Calu3 (cell line): ENCODE results near the gene DNAH14. TPM values are rescaled to one million over a fixed set of nuclear protein-coding genes. Genes with fewer than 3 reads are reported as not detected.

Source experiments
- BruUV-seq: library from RNA; stranded (reverse); fragments of 400-500 nt; replicated peaks from 2 replicates; lab custom pipeline; 2021; lab: Mats Ljungman, UMichigan
- CTCF ChIA-PET: fragments of 300-600 bp; sonication (Branson Sonifier 250); formaldehyde crosslinking; loops from one replicate; lab custom pipeline; 2022; ENCODE audit warnings: antibody characterized with exemption; lab: Charles Lee
- DNase-seq: peaks from one replicate; pipeline ENCODE4 v3.0.0; 2022
- H3K27ac Mint-ChIP-seq: one replicate; pipeline ENCODE4 v1.8.0; 2022; ENCODE audit warnings: mixed read lengths; ENCODE audit not compliant: unreplicated experiment
- H3K27me3 Mint-ChIP-seq: one replicate; pipeline ENCODE4 v1.8.0; 2022; ENCODE audit warnings: mixed read lengths; ENCODE audit not compliant: unreplicated experiment
- H3K36me3 Mint-ChIP-seq: one replicate; pipeline ENCODE4 v1.8.0; 2022; ENCODE audit warnings: mild to moderate bottlenecking, moderate library complexity, mixed read lengths; ENCODE audit not compliant: insufficient read depth, unreplicated experiment
- H3K4me1 Mint-ChIP-seq: one replicate; pipeline ENCODE4 v1.8.0; 2022; ENCODE audit warnings: mild to moderate bottlenecking, low read depth, mixed read lengths; ENCODE audit not compliant: unreplicated experiment
- H3K4me3 Mint-ChIP-seq: one replicate; pipeline ENCODE4 v1.8.0; 2022; ENCODE audit warnings: mild to moderate bottlenecking, low read depth, moderate library complexity, mixed read lengths; ENCODE audit not compliant: unreplicated experiment
- H3K9me3 Mint-ChIP-seq: one replicate; pipeline ENCODE4 v1.8.0; 2022; ENCODE audit warnings: low read depth, mixed read lengths; ENCODE audit not compliant: unreplicated experiment
- intact Hi-C: fragments of 100-400 bp; cut with micrococcal nuclease; formaldehyde crosslinking; loops from one replicate; pipeline ENCODE4 v1.10.0; 2022; ENCODE audit not compliant: unreplicated experiment
- total RNA-seq: library from RNA; stranded (reverse); gene quantifications from 2 replicates; pipeline ENCODE4 v1.2.3, GENCODE V29; 2022
- TF ChIP-seq, protein P1 (sequence below): fragments of 200-600 bp; IDR thresholded peaks from one replicate; pipeline ENCODE4 v1.8.0; 2022; ENCODE audit warnings: antibody characterized with exemption; ENCODE audit not compliant: unreplicated experiment

Gene DNAH14
- total RNA-seq, 1 experiment from 2014 or later = 66.8 TPM

- Mint-ChIP-seq H3K36me3 (no peaks in the 10 kb centered on the region), H3K4me1 (no peaks in the 10 kb centered on the region), H3K27me3 (no peaks in the 10 kb centered on the region), H3K9me3 (no peaks in the 10 kb centered on the region), H3K27ac (no peak overlapping the region), H3K4me3 (no peak overlapping the region)
- intact Hi-C loops = no loop called here
- no peak for DNase-seq
- BruUV-seq = no TSS peak
- TF ChIP-seq, protein P1, sequence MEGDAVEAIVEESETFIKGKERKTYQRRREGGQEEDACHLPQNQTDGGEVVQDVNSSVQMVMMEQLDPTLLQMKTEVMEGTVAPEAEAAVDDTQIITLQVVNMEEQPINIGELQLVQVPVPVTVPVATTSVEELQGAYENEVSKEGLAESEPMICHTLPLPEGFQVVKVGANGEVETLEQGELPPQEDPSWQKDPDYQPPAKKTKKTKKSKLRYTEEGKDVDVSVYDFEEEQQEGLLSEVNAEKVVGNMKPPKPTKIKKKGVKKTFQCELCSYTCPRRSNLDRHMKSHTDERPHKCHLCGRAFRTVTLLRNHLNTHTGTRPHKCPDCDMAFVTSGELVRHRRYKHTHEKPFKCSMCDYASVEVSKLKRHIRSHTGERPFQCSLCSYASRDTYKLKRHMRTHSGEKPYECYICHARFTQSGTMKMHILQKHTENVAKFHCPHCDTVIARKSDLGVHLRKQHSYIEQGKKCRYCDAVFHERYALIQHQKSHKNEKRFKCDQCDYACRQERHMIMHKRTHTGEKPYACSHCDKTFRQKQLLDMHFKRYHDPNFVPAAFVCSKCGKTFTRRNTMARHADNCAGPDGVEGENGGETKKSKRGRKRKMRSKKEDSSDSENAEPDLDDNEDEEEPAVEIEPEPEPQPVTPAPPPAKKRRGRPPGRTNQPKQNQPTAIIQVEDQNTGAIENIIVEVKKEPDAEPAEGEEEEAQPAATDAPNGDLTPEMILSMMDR = no peak
- CTCF ChIA-PET = no interaction called here
These were observed 417.7 kb downstream of the DNAH14 start for GRCh38 chr1:225347123-225347683.

DNA sequence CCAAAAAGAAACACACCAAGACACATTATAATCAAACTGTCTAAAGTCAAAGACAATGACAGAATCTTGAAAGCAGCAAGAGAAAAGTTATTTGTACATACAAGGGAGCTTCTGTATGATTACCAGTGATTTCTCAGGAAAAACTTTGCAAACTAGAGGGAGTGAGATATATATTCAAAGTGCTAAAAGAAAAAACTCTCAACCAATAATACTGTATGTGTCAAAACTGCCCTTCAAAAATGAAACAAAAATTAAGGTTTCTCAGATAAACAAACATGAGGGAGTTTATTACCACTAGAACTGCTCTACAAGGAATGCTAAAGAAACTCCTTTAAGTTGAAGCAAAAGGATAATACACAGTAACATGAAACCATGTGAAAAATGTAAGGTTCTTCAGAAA, 418.9 kb downstream of the DNAH14 start:
- DNase-seq = no peak
- Mint-ChIP-seq H3K27me3 (no peaks in the 10 kb centered on the region), H3K4me3 (no peak overlapping the region), H3K36me3 (no peaks in the 10 kb centered on the region), H3K27ac (no peak overlapping the region), H3K9me3 (no peaks in the 10 kb centered on the region), H3K4me1 (no peaks in the 10 kb centered on the region)
- TF ChIP-seq, protein P1 = no peak
- intact Hi-C loops = no loop called here
- BruUV-seq = no TSS peak
- CTCF ChIA-PET = no interaction called here

- DNase-seq = no peak
- no peaks in the 10 kb centered on the region for H3K9me3 Mint-ChIP-seq
- H3K27me3 Mint-ChIP-seq = no peaks in the 10 kb centered on the region
- H3K4me3 Mint-ChIP-seq = no peak overlapping the region
- BruUV-seq = no TSS peak
- TF ChIP-seq, protein P1 = no peak
- H3K36me3 Mint-ChIP-seq = no peaks in the 10 kb centered on the region
- intact Hi-C loops = no loop called here
- CTCF ChIA-PET = no interaction called here
- H3K4me1 Mint-ChIP-seq = no peaks in the 10 kb centered on the region
- no peak overlapping the region for H3K27ac Mint-ChIP-seq
These were observed 420.4 kb downstream of the DNAH14 start for GRCh38 chr1:225349826-225350225.

DNA sequence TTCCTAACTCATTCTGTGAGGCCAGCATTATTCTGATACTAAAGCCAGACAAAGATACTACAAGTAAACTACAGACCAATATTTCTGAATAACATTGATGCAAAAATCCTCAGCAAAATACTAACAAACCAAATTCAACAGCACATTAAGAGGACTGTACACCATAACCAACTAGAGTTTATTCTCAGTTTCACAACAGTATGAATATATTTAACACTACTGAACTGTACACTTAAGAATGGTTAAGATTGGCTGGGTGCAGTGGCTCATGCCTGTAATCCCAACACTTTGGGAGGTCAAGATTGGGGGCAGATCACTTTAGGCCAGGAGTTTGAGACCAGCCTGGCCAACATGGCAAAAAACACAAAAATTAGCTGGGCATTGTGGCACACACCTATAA, 421.4 kb downstream of the DNAH14 start:
- Mint-ChIP-seq H3K9me3 (no peaks in the 10 kb centered on the region), H3K4me3 (no peak overlapping the region), H3K36me3 (no peaks in the 10 kb centered on the region), H3K27me3 (no peaks in the 10 kb centered on the region), H3K4me1 (no peaks in the 10 kb centered on the region), H3K27ac (no peak overlapping the region)
- TF ChIP-seq, protein P1 = no peak
- no peak for DNase-seq
- CTCF ChIA-PET = no interaction called here
- no TSS peak for BruUV-seq
- intact Hi-C loops = no loop called here
